ENCODE data around the gene XIAP. TPM values are rescaled to one million over a fixed set of nuclear protein-coding genes. Genes with fewer than 3 reads are reported as not detected.

The XIAP gene
- total and polyA plus RNA-seq, 9 of the 15 experiments (the other 6 are each of a cell fraction or from before 2014, with no cell fraction given), result 5.7 to 40.5 (median 19.8) TPM

DNA sequence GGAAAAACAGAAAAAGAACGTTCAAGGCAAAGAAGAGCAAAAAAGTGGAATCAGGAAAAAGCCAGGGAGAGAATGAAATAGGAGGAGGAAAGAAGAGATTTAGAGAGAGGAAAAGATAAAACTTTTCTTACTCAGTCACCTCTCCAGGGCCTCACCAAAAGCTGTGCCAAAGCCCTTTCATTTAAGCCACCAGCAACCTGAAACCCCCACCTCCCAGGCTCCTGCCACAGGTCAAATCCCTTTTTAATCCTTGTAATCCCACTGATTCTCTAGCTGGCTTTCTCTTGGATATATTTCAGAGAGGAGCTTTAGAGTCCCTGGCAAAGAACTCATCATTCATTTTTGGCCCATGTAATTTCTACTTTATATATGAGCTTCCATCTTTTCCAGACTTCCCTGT is 25.7 kb upstream of the XIAP start (continued):
- TF ChIP-seq PHTF2 (CRISPR knock-in tag; IDR thresholded peaks at IDR 0.05) (no peak), ZC3H11A (IDR thresholded peaks at IDR 0.05; ENCODE audit: low read depth, low read length) (no peak), TAF1 (IDR thresholded peaks at IDR 0.05; ENCODE audit: control insufficient read depth, extremely low read depth, insufficient read depth, low read length, severe bottlenecking) (no peak), ZNF311 (CRISPR knock-in tag; IDR thresholded peaks at IDR 0.05) (no peak)

DNA sequence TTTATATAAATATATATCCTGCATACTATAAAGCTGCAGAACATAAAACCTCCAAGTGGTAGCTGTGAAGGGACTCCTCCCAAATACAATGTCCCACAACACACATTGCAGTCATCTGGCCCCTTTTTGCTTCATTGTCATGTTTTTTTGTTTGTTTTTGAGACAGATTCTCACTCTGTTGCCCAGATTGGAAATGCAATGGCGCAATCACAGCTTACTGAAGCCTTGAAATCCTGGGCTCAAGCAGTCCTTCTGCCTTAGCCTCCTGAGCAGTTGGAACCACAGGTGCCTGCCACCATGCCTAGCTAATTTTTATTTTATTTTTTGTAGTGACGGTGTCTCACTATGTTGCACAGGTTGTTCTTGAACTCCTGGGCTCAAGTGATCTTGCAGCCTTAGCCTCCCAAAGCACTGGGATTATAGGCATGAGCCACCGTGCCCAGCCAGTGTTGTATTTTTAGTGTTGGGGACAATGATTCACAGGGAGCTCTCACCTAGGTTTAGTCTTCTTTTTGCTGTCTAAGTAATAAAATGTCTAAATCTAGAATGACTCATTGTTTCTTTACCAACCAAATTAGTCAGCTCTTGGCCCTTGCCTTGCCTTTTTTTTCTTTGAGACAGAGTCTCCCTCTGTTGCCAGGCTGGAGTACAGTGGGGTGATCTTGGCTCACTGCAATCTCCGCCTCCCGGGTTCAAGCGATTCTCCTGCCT is 24.0 kb upstream of the XIAP start:
- FAIRE-seq, result peak; percentile 29
- no peak overlapping the region for H3K4me3 ChIP-seq
- TF ChIP-seq ZNF644 (tag; IDR thresholded peaks at IDR 0.05; ENCODE audit: low read depth), result no peak
- TF ChIP-seq SLC30A9 (CRISPR knock-in tag; IDR thresholded peaks at IDR 0.05), result no peak
- TF ChIP-seq ZBTB33 (CRISPR knock-in tag; IDR thresholded peaks at IDR 0.05), result no peak
- no peak for TF ChIP-seq SP1 (CRISPR knock-in tag; IDR thresholded peaks at IDR 0.05)
- TF ChIP-seq HNRNPLL (IDR thresholded peaks at IDR 0.05; ENCODE audit: low read depth, low read length, poor library complexity, severe bottlenecking), result no peak
- TF ChIP-seq, protein P1, sequence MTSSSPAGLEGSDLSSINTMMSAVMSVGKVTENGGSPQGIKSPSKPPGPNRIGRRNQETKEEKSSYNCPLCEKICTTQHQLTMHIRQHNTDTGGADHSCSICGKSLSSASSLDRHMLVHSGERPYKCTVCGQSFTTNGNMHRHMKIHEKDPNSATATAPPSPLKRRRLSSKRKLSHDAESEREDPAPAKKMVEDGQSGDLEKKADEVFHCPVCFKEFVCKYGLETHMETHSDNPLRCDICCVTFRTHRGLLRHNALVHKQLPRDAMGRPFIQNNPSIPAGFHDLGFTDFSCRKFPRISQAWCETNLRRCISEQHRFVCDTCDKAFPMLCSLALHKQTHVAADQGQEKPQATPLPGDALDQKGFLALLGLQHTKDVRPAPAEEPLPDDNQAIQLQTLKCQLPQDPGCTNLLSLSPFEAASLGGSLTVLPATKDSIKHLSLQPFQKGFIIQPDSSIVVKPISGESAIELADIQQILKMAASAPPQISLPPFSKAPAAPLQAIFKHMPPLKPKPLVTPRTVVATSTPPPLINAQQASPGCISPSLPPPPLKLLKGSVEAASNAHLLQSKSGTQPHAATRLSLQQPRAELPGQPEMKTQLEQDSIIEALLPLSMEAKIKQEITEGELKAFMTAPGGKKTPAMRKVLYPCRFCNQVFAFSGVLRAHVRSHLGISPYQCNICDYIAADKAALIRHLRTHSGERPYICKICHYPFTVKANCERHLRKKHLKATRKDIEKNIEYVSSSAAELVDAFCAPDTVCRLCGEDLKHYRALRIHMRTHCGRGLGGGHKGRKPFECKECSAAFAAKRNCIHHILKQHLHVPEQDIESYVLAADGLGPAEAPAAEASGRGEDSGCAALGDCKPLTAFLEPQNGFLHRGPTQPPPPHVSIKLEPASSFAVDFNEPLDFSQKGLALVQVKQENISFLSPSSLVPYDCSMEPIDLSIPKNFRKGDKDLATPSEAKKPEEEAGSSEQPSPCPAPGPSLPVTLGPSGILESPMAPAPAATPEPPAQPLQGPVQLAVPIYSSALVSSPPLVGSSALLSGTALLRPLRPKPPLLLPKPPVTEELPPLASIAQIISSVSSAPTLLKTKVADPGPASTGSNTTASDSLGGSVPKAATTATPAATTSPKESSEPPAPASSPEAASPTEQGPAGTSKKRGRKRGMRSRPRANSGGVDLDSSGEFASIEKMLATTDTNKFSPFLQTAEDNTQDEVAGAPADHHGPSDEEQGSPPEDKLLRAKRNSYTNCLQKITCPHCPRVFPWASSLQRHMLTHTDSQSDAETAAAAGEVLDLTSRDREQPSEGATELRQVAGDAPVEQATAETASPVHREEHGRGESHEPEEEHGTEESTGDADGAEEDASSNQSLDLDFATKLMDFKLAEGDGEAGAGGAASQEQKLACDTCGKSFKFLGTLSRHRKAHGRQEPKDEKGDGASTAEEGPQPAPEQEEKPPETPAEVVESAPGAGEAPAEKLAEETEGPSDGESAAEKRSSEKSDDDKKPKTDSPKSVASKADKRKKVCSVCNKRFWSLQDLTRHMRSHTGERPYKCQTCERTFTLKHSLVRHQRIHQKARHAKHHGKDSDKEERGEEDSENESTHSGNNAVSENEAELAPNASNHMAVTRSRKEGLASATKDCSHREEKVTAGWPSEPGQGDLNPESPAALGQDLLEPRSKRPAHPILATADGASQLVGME (CRISPR knock-in tag; IDR thresholded peaks at IDR 0.05), result no peak
- no peak for TF ChIP-seq ZNF224 (CRISPR knock-in tag; IDR thresholded peaks at IDR 0.05)
- TF ChIP-seq PTTG1 (tag; IDR thresholded peaks at IDR 0.05; ENCODE audit: low read depth), result no peak

More for the DNA sequence above, 24.0 kb upstream of the XIAP start:
- no peaks in the 10 kb centered on the region; a peak in 2 of 5 replicates for H3K4me1 ChIP-seq (replicated peaks in 1 of 2; ENCODE audit: control insufficient read depth in 2 of 2, insufficient read depth in 2 of 2, low read length in 2 of 2)
- no TSS peak for BruUV-seq (replicated peaks)
- in situ Hi-C loops (cut with MboI) (no loop called here), intact Hi-C loops (cut with micrococcal nuclease) (no loop called here)
- no peaks in the 10 kb centered on the region for H3K27me3 ChIP-seq (ENCODE audit: control insufficient read depth in 2 of 2, insufficient read depth in 2 of 2, low read length in 2 of 2)
- ChIA-PET CTCF (ENCODE audit: low intra/inter-chr PET ratio) (interaction anchor here (0.6 to 0.8 kb wide), 2 partner anchors 51 kb away, joined by 3 to 4 read pairs; no protein-coding TSS in a partner anchor), POLR2A (interaction anchor here (0.5 to 0.7 kb wide), 3 partner anchors 24 to 561 kb away, joined by 3 read pairs; partner anchors contain the start of gene XIAP)
- H3K36me3 ChIP-seq (ENCODE audit: control insufficient read depth, insufficient read depth, low read length), result no peaks in the 10 kb centered on the region
- ATAC-seq (no peak), DNase-seq (ENCODE audit: extremely low read depth in 1 of 4, low spot score in 3 of 4) (no peak)
- H3K9me3 ChIP-seq (replicated peaks; ENCODE audit: control insufficient read depth, insufficient read depth, low read depth, low read length), result no peaks in the 10 kb centered on the region
- H3K4me2 ChIP-seq (ENCODE audit: insufficient read depth, low read length), result no peak overlapping the region; the same call in 1 of the 2 replicates
- no peak overlapping the region for H3K27ac ChIP-seq (ENCODE audit: extremely low read depth, low read depth, low read length)
- H3K9ac ChIP-seq (ENCODE audit: insufficient read depth in 1 of 2, low read depth in 2 of 2, low read length in 2 of 2), result no peak overlapping the region
- H3K79me2 ChIP-seq (ENCODE audit: control insufficient read depth, insufficient read depth, low read length), result no peaks in the 10 kb centered on the region
- H2AFZ ChIP-seq (ENCODE audit: low read depth, low read length), result 0 out of 2 replicates have a peak overlapping the region, but pooled peaks have one; percentile 16
- 57% methylated on average over 6 of the region's 6 CpGs for WGBS (ENCODE audit: insufficient coverage, low coverage, missing lambda C conversion rate)
- H4K20me1 ChIP-seq (replicated peaks; ENCODE audit: control insufficient read depth, insufficient read depth, low read length), result no peaks in the 10 kb centered on the region
- H3K9me1 ChIP-seq (ENCODE audit: control insufficient read depth, insufficient read depth, low read length), result no peaks in the 10 kb centered on the region
